ENCODE results near the gene MAST4. TPM values are rescaled to one million over a fixed set of nuclear protein-coding genes. Genes with fewer than 3 reads are reported as not detected.

MAST4 gene
- total RNA-seq, 4 donors from 2014 or later: 55.3 to 148 (median 110) TPM

GRCh38 chr5:66896171-66896570 lies 300.0 kb downstream of the MAST4 start:
- Histone ChIP-seq H3K36me3 (no peaks in the 10 kb centered on the region), H3K27me3 (no peaks in the 10 kb centered on the region), H3K27ac (no peak overlapping the region), H3K9me3 (no peaks in the 10 kb centered on the region), H3K4me1 (peaks cover 0 to 29% (median 10%) of the 10 kb centered on the region in 3 donors), H3K4me3 (no peak overlapping the region)
- TF ChIP-seq POLR2A (IDR thresholded peaks at IDR 0.05): no peak
- TF ChIP-seq, protein P1, sequence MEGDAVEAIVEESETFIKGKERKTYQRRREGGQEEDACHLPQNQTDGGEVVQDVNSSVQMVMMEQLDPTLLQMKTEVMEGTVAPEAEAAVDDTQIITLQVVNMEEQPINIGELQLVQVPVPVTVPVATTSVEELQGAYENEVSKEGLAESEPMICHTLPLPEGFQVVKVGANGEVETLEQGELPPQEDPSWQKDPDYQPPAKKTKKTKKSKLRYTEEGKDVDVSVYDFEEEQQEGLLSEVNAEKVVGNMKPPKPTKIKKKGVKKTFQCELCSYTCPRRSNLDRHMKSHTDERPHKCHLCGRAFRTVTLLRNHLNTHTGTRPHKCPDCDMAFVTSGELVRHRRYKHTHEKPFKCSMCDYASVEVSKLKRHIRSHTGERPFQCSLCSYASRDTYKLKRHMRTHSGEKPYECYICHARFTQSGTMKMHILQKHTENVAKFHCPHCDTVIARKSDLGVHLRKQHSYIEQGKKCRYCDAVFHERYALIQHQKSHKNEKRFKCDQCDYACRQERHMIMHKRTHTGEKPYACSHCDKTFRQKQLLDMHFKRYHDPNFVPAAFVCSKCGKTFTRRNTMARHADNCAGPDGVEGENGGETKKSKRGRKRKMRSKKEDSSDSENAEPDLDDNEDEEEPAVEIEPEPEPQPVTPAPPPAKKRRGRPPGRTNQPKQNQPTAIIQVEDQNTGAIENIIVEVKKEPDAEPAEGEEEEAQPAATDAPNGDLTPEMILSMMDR (IDR thresholded peaks at IDR 0.05): no peak
- intact Hi-C loops (cut with DNase I): no loop called here
- DNase-seq: no peak
- 60 to 74% methylated on average over 4 of the region's 4 CpGs for WGBS, 2 donors

- Histone ChIP-seq H3K27ac (no peak overlapping the region), H3K9me3 (no peaks in the 10 kb centered on the region), H3K36me3 (no peaks in the 10 kb centered on the region), H3K27me3 (no peaks in the 10 kb centered on the region), H3K4me1 (peaks cover 0 to 17% (median 4%) of the 10 kb centered on the region in 3 donors), H3K4me3 (no peak overlapping the region)
- TF ChIP-seq POLR2A (IDR thresholded peaks at IDR 0.05): no peak
- TF ChIP-seq, protein P1 (IDR thresholded peaks at IDR 0.05): no peak
- no peak for DNase-seq
- intact Hi-C loops (cut with DNase I): no loop called here
- 95 to 99% methylated on average over 9 of the region's 9 CpGs for WGBS, 2 donors
Observed at GRCh38 chr5:66897356-66897755, 301.2 kb downstream of the MAST4 start.

DNA sequence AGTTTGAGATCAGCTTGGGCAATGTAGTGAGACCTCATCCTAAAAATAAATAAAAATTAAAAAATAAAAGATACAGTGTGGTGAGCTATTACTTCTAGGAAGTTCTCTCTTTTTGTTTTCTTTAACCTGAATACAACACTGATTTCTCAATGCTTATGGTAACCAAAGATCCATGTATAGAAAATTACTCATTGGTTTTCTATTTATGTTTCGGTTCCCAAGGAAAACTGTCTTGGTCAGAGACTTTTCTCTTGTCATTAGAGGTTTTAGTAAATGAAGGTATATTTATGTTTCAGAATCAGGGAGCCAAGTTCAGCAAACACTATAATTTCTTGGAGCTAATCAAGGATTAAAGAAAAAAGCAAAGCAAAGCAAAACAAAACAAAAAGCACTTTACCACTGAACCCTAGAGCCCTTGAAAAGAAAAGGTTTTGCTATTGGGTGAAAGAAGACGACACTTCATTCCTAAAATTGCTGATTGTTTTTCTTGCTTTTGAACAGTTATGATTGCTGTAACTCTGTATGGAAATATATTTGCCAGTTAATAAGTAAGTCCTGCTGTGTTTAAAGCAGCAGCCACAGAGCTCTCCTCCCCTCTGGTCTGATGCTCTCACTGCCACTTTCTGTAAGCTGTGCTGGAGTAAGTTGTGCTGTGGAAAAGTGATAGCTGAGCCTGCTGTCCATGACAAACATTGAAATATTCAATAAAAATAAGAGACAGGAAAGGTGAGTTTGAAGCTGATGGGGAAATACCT lies 302.2 kb downstream of the MAST4 start:
- TF ChIP-seq, protein P1 (IDR thresholded peaks at IDR 0.05): no peak
- TF ChIP-seq POLR2A (IDR thresholded peaks at IDR 0.05): no peak
- intact Hi-C loops (cut with DNase I): no loop called here
- DNase-seq: no peak
- Histone ChIP-seq H3K9me3 (no peaks in the 10 kb centered on the region), H3K4me3 (no peak overlapping the region), H3K36me3 (no peaks in the 10 kb centered on the region), H3K27me3 (no peaks in the 10 kb centered on the region), H3K27ac (no peak overlapping the region), H3K4me1 (peaks cover 0 to 9% (median 4%) of the 10 kb centered on the region in 3 donors)
- WGBS, 2 donors: 59 to 65% methylated on average over 2 of the region's 2 CpGs

- no peaks in the 10 kb centered on the region for H3K36me3 ChIP-seq
- H3K4me3 ChIP-seq: no peak overlapping the region
- H3K4me1 ChIP-seq: peaks cover 0 to 9% (median 0%) of the 10 kb centered on the region in 3 donors
- H3K27ac ChIP-seq: no peak overlapping the region
- WGBS, 2 donors: 89 to 91% methylated on average over 1 of the region's 1 CpG
- no peaks in the 10 kb centered on the region for H3K9me3 ChIP-seq
- DNase-seq: no peak
- intact Hi-C loops (cut with DNase I): no loop called here
- no peaks in the 10 kb centered on the region for H3K27me3 ChIP-seq
- TF ChIP-seq, protein P1 (IDR thresholded peaks at IDR 0.05): no peak
- TF ChIP-seq POLR2A (IDR thresholded peaks at IDR 0.05): no peak
Observed at GRCh38 chr5:66903218-66903617, 307.0 kb downstream of the MAST4 start.

GRCh38 chr5:66903709-66904108 lies 307.5 kb downstream of the MAST4 start:
- intact Hi-C loops (cut with DNase I): no loop called here
- Histone ChIP-seq H3K4me1 (peaks cover 0 to 5% (median 0%) of the 10 kb centered on the region in 3 donors), H3K27ac (no peak overlapping the region), H3K36me3 (no peaks in the 10 kb centered on the region), H3K27me3 (no peaks in the 10 kb centered on the region), H3K4me3 (no peak overlapping the region), H3K9me3 (no peaks in the 10 kb centered on the region)
- WGBS, 2 donors: 76 to 92% methylated on average over 3 of the region's 3 CpGs
- TF ChIP-seq, protein P1 (IDR thresholded peaks at IDR 0.05): no peak
- TF ChIP-seq POLR2A (IDR thresholded peaks at IDR 0.05): no peak
- DNase-seq: no peak

All from esophagus squamous epithelium (tissue), 5 donors.